Measurements from ENCODE around the gene DNAJC22. TPM values are rescaled to one million over a fixed set of nuclear protein-coding genes. Genes with fewer than 3 reads are reported as not detected.

Gene DNAJC22
- total and polyA plus RNA-seq, 9 of the 15 experiments (the other 6 are each of a cell fraction or from before 2014, with no cell fraction given), result 0.10 to 1.2 (median 0.47) TPM

- 0 out of 2 replicates have a peak, but pooled peaks have one; percentile 5 for TF ChIP-seq ZNF592 (IDR thresholded peaks at IDR 0.05)
- TF ChIP-seq TAL1 (IDR thresholded peaks at IDR 0.05), result peak; percentile 43; the same call in 1 of the 2 replicates
- TF ChIP-seq ARID3A (IDR thresholded peaks at IDR 0.05; ENCODE audit: borderline replicate concordance, low read depth, low read length), result no peak
- no peak for TF ChIP-seq SMARCC2 (IDR thresholded peaks at IDR 0.05; ENCODE audit: low read depth)
- no peak for TF ChIP-seq ZBTB12 (CRISPR knock-in tag; IDR thresholded peaks at IDR 0.05)
- TF ChIP-seq SAFB (IDR thresholded peaks at IDR 0.05; ENCODE audit: borderline replicate concordance, low read depth, low read length), result no peak
- TF ChIP-seq ZNF41 (CRISPR knock-in tag; conservative IDR thresholded peaks at IDR 0.05), result no peak
- no peak for TF ChIP-seq RBBP5 (IDR thresholded peaks at IDR 0.05; ENCODE audit: borderline replicate concordance, insufficient read depth, low read length, poor library complexity, severe bottlenecking)
- TF ChIP-seq NBN (IDR thresholded peaks at IDR 0.05; ENCODE audit: low read depth), result no peak
- TF ChIP-seq CREM (IDR thresholded peaks at IDR 0.05; ENCODE audit: low read depth), result peak; percentile 32; the same call in 1 of the 2 replicates
- peak; percentile 40 to 94; a peak in 3 of 4 replicates for TF ChIP-seq RCOR1 (IDR thresholded peaks at IDR 0.05; ENCODE audit: borderline replicate concordance in 1 of 2, low read depth in 2 of 2, low read length in 2 of 2)
- TF ChIP-seq ZNF280B (CRISPR knock-in tag; IDR thresholded peaks at IDR 0.05), result no peak
- TF ChIP-seq L3MBTL2 (IDR thresholded peaks at IDR 0.05), result peak; percentile 60
- no peak for TF ChIP-seq ZBED1 (IDR thresholded peaks at IDR 0.05)
- no peak for TF ChIP-seq ZNF280A (IDR thresholded peaks at IDR 0.05; ENCODE audit: low read depth, partially characterized antibody)
- no peak for TF ChIP-seq FOXP1 (CRISPR knock-in tag; IDR thresholded peaks at IDR 0.05)
- TF ChIP-seq NFATC3 (IDR thresholded peaks at IDR 0.05), result no peak
- peak; percentile 95 for TF ChIP-seq MEIS2 (IDR thresholded peaks at IDR 0.05; ENCODE audit: partially characterized antibody)
- no peak for TF ChIP-seq ZNF232 (CRISPR knock-in tag; IDR thresholded peaks at IDR 0.05)
- TF ChIP-seq SNIP1 (IDR thresholded peaks at IDR 0.05; ENCODE audit: low read depth), result no peak
Observed at GRCh38 chr12:49365542-49365941, 18.9 kb downstream of the DNAJC22 start (continued).
